HG02981 (cell line): Measurements from ENCODE around the gene C19orf81.
"Not testable (repeated sequence)": the region's sequence is repeated elsewhere in the genome, so short reads cannot be mapped to it uniquely, and the experiment has no call there.

Experiments used
- ATAC-seq: cut with Tn5 transposase; IDR thresholded peaks from one replicate; pipeline ENCODE4 v1.9.1; 2021; ENCODE audit warnings: mild to moderate bottlenecking, moderate library complexity; ENCODE audit not compliant: unreplicated experiment

Gene C19orf81

GRCh38 chr19:50649433-50650391 lies at the start of gene C19orf81:
TSS of gene C19orf81 (plus strand) at chr19:50649445. CDS start at chr19:50649445, 0 bp downstream.
- ATAC-seq: no peak

GRCh38 chr19:50601407-50602088 lies 47.7 kb upstream of the C19orf81 start:
- no peak for ATAC-seq

GRCh38 chr19:50602089-50602422 lies 47.2 kb upstream of the C19orf81 start:
- ATAC-seq: no peak

- no peak for ATAC-seq
These were observed 46.7 kb upstream of the C19orf81 start for GRCh38 chr19:50602496-50602895.

GRCh38 chr19:50602935-50603334 lies 46.3 kb upstream of the C19orf81 start:
- no peak for ATAC-seq

- ATAC-seq: not testable (repeated sequence)
These were observed 44.8 kb upstream of the C19orf81 start for GRCh38 chr19:50604264-50605073.

GRCh38 chr19:50606059-50606836 lies 43.0 kb upstream of the C19orf81 start:
- ATAC-seq: not testable (repeated sequence)

- ATAC-seq: no peak
These were observed 41.9 kb upstream of the C19orf81 start for GRCh38 chr19:50607388-50607787.

GRCh38 chr19:50607874-50608785 lies 41.1 kb upstream of the C19orf81 start:
- ATAC-seq: no peak

- ATAC-seq: not testable (repeated sequence)
These were observed 36.5 kb upstream of the C19orf81 start for GRCh38 chr19:50612504-50613404.

GRCh38 chr19:50618379-50618778 lies 30.9 kb upstream of the C19orf81 start:
- not testable (repeated sequence) for ATAC-seq

GRCh38 chr19:50619184-50619583 lies 30.1 kb upstream of the C19orf81 start:
- not testable (repeated sequence) for ATAC-seq

GRCh38 chr19:50620394-50620906 lies 28.8 kb upstream of the C19orf81 start:
- ATAC-seq: not testable (repeated sequence)

GRCh38 chr19:50624949-50625600 lies 24.2 kb upstream of the C19orf81 start:
- ATAC-seq: no peak

GRCh38 chr19:50626011-50626410 lies 23.2 kb upstream of the C19orf81 start:
- no peak for ATAC-seq

GRCh38 chr19:50626795-50627194 lies 22.4 kb upstream of the C19orf81 start:
- ATAC-seq: no peak

GRCh38 chr19:50628146-50628545 lies 21.1 kb upstream of the C19orf81 start:
- ATAC-seq: no peak

- ATAC-seq: no peak
These were observed 20.7 kb upstream of the C19orf81 start for GRCh38 chr19:50628551-50628950.
